Ishikawa (cell line): Measurements from ENCODE around the gene SMAD6.

Experiments used
- CEBPB ChIP-seq: IDR thresholded peaks from 2 replicates; pipeline ENCODE4 v1.6.1; 2012
- CREB1 ChIP-seq: IDR thresholded peaks from 2 replicates; pipeline ENCODE4 v1.6.1; 2012; ENCODE audit warnings: low read depth
- EGR1 ChIP-seq: IDR thresholded peaks from 2 replicates; pipeline ENCODE4 v1.6.1; 2012
- EP300 ChIP-seq: IDR thresholded peaks from 2 replicates; pipeline ENCODE4 v1.6.1; 2012; ENCODE audit warnings: borderline replicate concordance
- FOXM1 ChIP-seq: IDR thresholded peaks from 2 replicates; pipeline ENCODE4 v1.6.1; 2012; ENCODE audit warnings: low read depth, borderline replicate concordance
- NFIC ChIP-seq: IDR thresholded peaks from 2 replicates; pipeline ENCODE4 v1.6.1; 2012
- RAD21 ChIP-seq: IDR thresholded peaks from 2 replicates; pipeline ENCODE4 v1.6.1; 2012; ENCODE audit warnings: low read depth
- TAF1 ChIP-seq: IDR thresholded peaks from 2 replicates; pipeline ENCODE4 v1.6.1; 2012; ENCODE audit warnings: low read depth, mild to moderate bottlenecking
- TCF12 ChIP-seq: IDR thresholded peaks from 2 replicates; pipeline ENCODE4 v1.6.1; 2012; ENCODE audit warnings: low read depth
- TEAD4 ChIP-seq: IDR thresholded peaks from 2 replicates; pipeline ENCODE4 v1.6.1; 2012
- YY1 ChIP-seq: IDR thresholded peaks from 2 replicates; pipeline ENCODE4 v1.6.1; 2012; ENCODE audit warnings: low read depth
- ZBTB7A ChIP-seq: IDR thresholded peaks from 2 replicates; pipeline ENCODE4 v1.6.1; 2012; ENCODE audit warnings: low read depth
- TF ChIP-seq, protein P1 (sequence below): IDR thresholded peaks from 2 replicates; pipeline ENCODE4 v1.6.1; 2012
- TF ChIP-seq, protein P2 (sequence below): IDR thresholded peaks from 2 replicates; pipeline ENCODE4 v1.6.1; 2012; ENCODE audit warnings: low read depth, mild to moderate bottlenecking
- TF ChIP-seq, protein P3 (sequence below): IDR thresholded peaks from 2 replicates; pipeline ENCODE4 v1.6.1; 2012

SMAD6 gene

DNA sequence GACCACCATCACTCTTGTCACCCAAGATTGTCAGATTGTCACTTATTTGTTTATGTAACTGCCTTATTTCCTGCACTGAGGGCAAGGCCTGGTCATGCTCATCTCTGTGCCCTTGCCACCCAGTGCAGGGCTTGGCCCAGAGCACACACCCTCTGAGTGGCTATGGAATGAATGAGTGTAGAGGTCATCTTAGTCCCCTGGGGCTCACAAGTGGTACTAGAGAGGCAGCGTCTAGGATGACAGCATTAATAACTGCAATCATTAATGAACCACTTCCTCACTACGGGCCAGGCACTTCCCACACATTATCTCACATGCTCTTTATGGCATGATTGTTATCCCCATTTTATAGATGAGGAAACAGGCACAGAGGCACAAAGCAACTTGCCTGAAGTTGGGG, 117.0 kb downstream of the SMAD6 start:
- TF ChIP-seq TCF12 = no peak
- TF ChIP-seq, protein P1, sequence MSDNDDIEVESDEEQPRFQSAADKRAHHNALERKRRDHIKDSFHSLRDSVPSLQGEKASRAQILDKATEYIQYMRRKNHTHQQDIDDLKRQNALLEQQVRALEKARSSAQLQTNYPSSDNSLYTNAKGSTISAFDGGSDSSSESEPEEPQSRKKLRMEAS = no peak
- TF ChIP-seq TAF1 = no peak
- TF ChIP-seq, protein P2, sequence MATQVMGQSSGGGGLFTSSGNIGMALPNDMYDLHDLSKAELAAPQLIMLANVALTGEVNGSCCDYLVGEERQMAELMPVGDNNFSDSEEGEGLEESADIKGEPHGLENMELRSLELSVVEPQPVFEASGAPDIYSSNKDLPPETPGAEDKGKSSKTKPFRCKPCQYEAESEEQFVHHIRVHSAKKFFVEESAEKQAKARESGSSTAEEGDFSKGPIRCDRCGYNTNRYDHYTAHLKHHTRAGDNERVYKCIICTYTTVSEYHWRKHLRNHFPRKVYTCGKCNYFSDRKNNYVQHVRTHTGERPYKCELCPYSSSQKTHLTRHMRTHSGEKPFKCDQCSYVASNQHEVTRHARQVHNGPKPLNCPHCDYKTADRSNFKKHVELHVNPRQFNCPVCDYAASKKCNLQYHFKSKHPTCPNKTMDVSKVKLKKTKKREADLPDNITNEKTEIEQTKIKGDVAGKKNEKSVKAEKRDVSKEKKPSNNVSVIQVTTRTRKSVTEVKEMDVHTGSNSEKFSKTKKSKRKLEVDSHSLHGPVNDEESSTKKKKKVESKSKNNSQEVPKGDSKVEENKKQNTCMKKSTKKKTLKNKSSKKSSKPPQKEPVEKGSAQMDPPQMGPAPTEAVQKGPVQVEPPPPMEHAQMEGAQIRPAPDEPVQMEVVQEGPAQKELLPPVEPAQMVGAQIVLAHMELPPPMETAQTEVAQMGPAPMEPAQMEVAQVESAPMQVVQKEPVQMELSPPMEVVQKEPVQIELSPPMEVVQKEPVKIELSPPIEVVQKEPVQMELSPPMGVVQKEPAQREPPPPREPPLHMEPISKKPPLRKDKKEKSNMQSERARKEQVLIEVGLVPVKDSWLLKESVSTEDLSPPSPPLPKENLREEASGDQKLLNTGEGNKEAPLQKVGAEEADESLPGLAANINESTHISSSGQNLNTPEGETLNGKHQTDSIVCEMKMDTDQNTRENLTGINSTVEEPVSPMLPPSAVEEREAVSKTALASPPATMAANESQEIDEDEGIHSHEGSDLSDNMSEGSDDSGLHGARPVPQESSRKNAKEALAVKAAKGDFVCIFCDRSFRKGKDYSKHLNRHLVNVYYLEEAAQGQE = no peak
- TF ChIP-seq EP300 = no peak
- TF ChIP-seq CEBPB = no peak
- TF ChIP-seq NFIC = no peak
- no peak for TF ChIP-seq YY1

GRCh38 chr15:66820481-66821176, 118.6 kb downstream of the SMAD6 start:
- TF ChIP-seq, protein P2 = no peak
- no peak for TF ChIP-seq NFIC
- TF ChIP-seq, protein P1 = no peak
- no peak for TF ChIP-seq TCF12
- no peak for TF ChIP-seq EGR1
- no peak for TF ChIP-seq FOXM1
- no peak for TF ChIP-seq TEAD4
- no peak for TF ChIP-seq RAD21

- TF ChIP-seq FOXM1 (no peak), TAF1 (no peak), NFIC (no peak)
- TF ChIP-seq, protein P2 = no peak
These were observed 119.3 kb downstream of the SMAD6 start for GRCh38 chr15:66821307-66821706.

- TF ChIP-seq EGR1 (no peak), EP300 (no peak), CEBPB (no peak), ZBTB7A (no peak), NFIC (no peak), FOXM1 (no peak), CREB1 (no peak), TCF12 (no peak), TAF1 (no peak), YY1 (no peak)
- TF ChIP-seq, protein P2 = no peak
- TF ChIP-seq, protein P3, sequence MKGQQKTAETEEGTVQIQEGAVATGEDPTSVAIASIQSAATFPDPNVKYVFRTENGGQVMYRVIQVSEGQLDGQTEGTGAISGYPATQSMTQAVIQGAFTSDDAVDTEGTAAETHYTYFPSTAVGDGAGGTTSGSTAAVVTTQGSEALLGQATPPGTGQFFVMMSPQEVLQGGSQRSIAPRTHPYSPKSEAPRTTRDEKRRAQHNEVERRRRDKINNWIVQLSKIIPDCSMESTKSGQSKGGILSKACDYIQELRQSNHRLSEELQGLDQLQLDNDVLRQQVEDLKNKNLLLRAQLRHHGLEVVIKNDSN = no peak
- TF ChIP-seq, protein P1 = no peak
These were observed 120.1 kb downstream of the SMAD6 start for GRCh38 chr15:66822114-66822513.
